ENCODE results near the gene RAB31.

DNA sequence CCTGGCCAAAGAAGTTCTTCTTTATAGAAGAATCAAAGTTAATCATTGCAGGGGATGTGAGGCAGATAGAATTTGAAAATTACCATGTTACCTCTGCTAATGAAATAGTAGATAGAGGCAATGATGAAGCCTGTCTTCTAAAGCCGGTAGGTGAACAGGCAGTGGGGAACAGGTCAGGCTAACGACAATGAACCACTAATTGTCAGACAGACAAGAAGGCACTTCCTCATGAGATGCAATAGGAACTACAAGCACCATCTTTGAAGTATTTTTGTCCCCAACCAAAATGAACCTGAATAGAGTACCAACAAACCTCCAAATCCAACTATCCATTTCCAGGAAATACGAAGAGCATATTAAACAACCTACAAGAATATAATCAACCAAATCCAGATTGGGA lies 41.6 kb upstream of the RAB31 start:
- no peak for TF ChIP-seq GATA2 (IDR thresholded peaks at IDR 0.05; ENCODE audit: low read depth, low read length)
- TF ChIP-seq GATA3 (IDR thresholded peaks at IDR 0.05; ENCODE audit: low read depth, low read length) = no peak
